GM10266 (cell line): ENCODE data around the gene IL21.
"Not testable (repeated sequence)": the region's sequence is repeated elsewhere in the genome, so short reads cannot be mapped to it uniquely, and the experiment has no call there.

ENCODE experiments used
- DNase-seq: peaks from one replicate; pipeline ENCODE4 v3.0.0; 2012; ENCODE audit errors: extremely low spot score
- TF ChIP-seq, protein P1 (sequence below): IDR thresholded peaks from 2 replicates; pipeline ENCODE4 v1.5.1; 2012; ENCODE audit warnings: mild to moderate bottlenecking, low read depth; ENCODE audit not compliant: control insufficient read depth, insufficient read depth; ENCODE audit errors: missing control alignments

IL21 gene

DNA sequence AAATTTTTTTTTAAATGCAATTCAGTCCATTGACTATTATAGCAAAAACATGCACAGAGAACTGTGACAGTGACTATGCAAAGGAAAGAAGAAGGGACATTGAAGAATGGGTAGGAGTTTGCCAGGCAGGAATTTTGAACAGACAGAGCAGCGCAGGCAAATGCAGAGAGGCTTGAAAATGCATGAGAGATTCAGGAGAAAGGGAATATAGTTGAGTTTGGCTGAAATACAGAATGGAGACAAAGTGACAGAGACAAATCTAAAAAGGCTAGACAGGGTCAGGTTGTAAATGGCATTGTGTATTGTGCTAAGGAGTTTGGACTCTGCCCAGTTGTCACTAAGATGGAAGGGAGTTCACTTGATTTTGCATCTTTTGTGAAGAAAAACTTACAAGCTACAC is 42.4 kb upstream of the IL21 start:
- DNase-seq: no peak
- TF ChIP-seq, protein P1, sequence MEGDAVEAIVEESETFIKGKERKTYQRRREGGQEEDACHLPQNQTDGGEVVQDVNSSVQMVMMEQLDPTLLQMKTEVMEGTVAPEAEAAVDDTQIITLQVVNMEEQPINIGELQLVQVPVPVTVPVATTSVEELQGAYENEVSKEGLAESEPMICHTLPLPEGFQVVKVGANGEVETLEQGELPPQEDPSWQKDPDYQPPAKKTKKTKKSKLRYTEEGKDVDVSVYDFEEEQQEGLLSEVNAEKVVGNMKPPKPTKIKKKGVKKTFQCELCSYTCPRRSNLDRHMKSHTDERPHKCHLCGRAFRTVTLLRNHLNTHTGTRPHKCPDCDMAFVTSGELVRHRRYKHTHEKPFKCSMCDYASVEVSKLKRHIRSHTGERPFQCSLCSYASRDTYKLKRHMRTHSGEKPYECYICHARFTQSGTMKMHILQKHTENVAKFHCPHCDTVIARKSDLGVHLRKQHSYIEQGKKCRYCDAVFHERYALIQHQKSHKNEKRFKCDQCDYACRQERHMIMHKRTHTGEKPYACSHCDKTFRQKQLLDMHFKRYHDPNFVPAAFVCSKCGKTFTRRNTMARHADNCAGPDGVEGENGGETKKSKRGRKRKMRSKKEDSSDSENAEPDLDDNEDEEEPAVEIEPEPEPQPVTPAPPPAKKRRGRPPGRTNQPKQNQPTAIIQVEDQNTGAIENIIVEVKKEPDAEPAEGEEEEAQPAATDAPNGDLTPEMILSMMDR: no peak

- TF ChIP-seq, protein P1: no peak
- no peak for DNase-seq
Measured at GRCh38 chr4:122662701-122663100, 41.8 kb upstream of the IL21 start.

GRCh38 chr4:122661176-122662160 is 40.6 kb upstream of the IL21 start:
- no peak for DNase-seq
- TF ChIP-seq, protein P1: no peak

- peak; percentile 57 for DNase-seq
- TF ChIP-seq, protein P1: no peak
Measured at GRCh38 chr4:122658818-122659295, 38.0 kb upstream of the IL21 start.

- no peak for DNase-seq
- TF ChIP-seq, protein P1: no peak
Measured at GRCh38 chr4:122658377-122658776, 37.5 kb upstream of the IL21 start.

- TF ChIP-seq, protein P1: no peak
- DNase-seq: no peak
Measured at GRCh38 chr4:122657553-122657952, 36.7 kb upstream of the IL21 start.

- not testable (repeated sequence) for DNase-seq
Measured at GRCh38 chr4:122656583-122656982, 35.7 kb upstream of the IL21 start.

DNA sequence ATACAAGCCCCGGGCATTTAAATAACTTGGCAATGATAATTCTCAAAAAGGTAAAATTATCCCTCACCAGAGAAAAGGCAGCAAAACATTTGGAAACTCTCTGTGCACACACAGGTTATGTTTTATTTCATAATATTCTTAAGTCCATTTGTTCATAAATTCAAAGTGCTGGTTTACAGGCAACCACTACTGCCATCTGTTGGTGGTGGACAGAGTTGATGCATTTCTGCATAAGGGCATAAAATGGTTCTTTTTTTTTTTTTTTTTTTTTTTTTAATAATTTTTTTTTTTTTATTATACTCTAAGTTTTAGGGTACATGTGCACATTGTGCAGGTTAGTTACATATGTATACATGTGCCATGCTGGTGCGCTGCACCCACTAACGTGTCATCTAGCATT is 31.5 kb upstream of the IL21 start:
- TF ChIP-seq, protein P1: peak; percentile 62
- DNase-seq: peak; percentile 43
